GM12878 (cell line): ENCODE results near the gene KDM8. TPM values are rescaled to one million over a fixed set of nuclear protein-coding genes. Genes with fewer than 3 reads are reported as not detected.

Source experiments
- ATAC-seq: fragments of 200-7000 bp; cut with Tn5 transposase; 3 replicates; pipeline ENCODE4 v1.9.1; 2020; ENCODE audit warnings: mild to moderate bottlenecking, moderate library complexity
- BruUV-seq: library from RNA; stranded (reverse); fragments of 400-500 nt; replicated peaks from 2 replicates; lab custom pipeline; 2021; lab: Mats Ljungman, UMichigan
- CTCF ChIA-PET: fragments of 300-600 bp; sonication (Branson Sonifier 250); formaldehyde crosslinking; extraction: SDS; loops from one replicate; lab custom pipeline; 2021; ENCODE audit warnings: inconsistent platforms; lab: Yijun Ruan, JAX
- POLR2A ChIA-PET: fragments of 350-600 bp; formaldehyde crosslinking; extraction: SDS; loops from one replicate; lab custom pipeline; 2021; ENCODE audit warnings: inconsistent platforms; lab: Charles Lee
- RAD21 ChIA-PET: fragments of 300-600 bp; sonication (Branson Sonifier 250); formaldehyde crosslinking; loops from one replicate; lab custom pipeline; 2023; ENCODE audit warnings: antibody characterized with exemption; ENCODE audit not compliant: unreplicated experiment; lab: Charles Lee
- SMC1A ChIA-PET: fragments of 300-600 bp; sonication (Branson Sonifier 250); formaldehyde crosslinking; loops from one replicate; lab custom pipeline; 2023; ENCODE audit not compliant: unreplicated experiment, uncharacterized antibody; lab: Charles Lee
- DNase-seq: peaks from one replicate; pipeline ENCODE4 v3.0.0-alpha.2; 2011; ENCODE audit warnings: low read depth, low spot score
- FAIRE-seq: peaks from 3 replicates; lab custom pipeline; 2011; peaks lifted over from hg19 to GRCh38; lab: Jason Lieb, UNC
- H2AFZ ChIP-seq: 2 replicates; pipeline ENCODE4 v1.6.0; 2011; ENCODE audit warnings: low read depth, low read length, control low read depth; ENCODE audit not compliant: control insufficient read depth
- H3K27ac ChIP-seq: 2 replicates; pipeline ENCODE4 v1.5.1; 2011; ENCODE audit warnings: control low read depth; ENCODE audit not compliant: control insufficient read depth, insufficient read depth
- H3K27me3 ChIP-seq, 2 experiments: replicated peaks in 1 of 2; 2 replicates each; pipeline versions ENCODE4 v1.6.0 to v1.6.1; 2011; ENCODE audit warnings: low read length in 1 of 2; ENCODE audit not compliant: control insufficient read depth in 2 of 2, insufficient read depth in 2 of 2
- H3K36me3 ChIP-seq, 2 experiments: 2 replicates each; pipeline ENCODE4 v1.5.1; 2011; ENCODE audit warnings: low read length in 1 of 2; ENCODE audit not compliant: control insufficient read depth in 2 of 2, insufficient read depth in 2 of 2
- H3K4me1 ChIP-seq: 2 replicates; pipeline ENCODE4 v1.6.1; 2011; ENCODE audit warnings: mild to moderate bottlenecking, low read length, moderate library complexity, mixed read lengths; ENCODE audit not compliant: control insufficient read depth, insufficient read depth
- H3K4me2 ChIP-seq: 2 replicates; pipeline ENCODE4 v1.6.0; 2011; ENCODE audit warnings: control low read depth; ENCODE audit not compliant: control insufficient read depth, insufficient read depth
- H3K4me3 ChIP-seq: fragments of 200-600 bp; sonication (generic); 2 replicates; pipeline ENCODE4 v1.5.1; 2016
- H3K79me2 ChIP-seq: 2 replicates; pipeline ENCODE4 v1.6.0; 2011; ENCODE audit warnings: low read length; ENCODE audit not compliant: control insufficient read depth, insufficient read depth
- H3K9ac ChIP-seq: 2 replicates; pipeline ENCODE4 v1.8.0; 2011; ENCODE audit warnings: low read length, control low read depth, mixed read lengths; ENCODE audit not compliant: control insufficient read depth, insufficient read depth
- H3K9me3 ChIP-seq: replicated peaks from 3 replicates; pipeline ENCODE4 v1.5.1; 2011; ENCODE audit warnings: mild to moderate bottlenecking, low read length; ENCODE audit not compliant: control insufficient read depth, insufficient read depth
- H4K20me1 ChIP-seq: 2 replicates; pipeline ENCODE4 v1.6.0; 2011; ENCODE audit not compliant: control insufficient read depth, insufficient read depth
- NFXL1 ChIP-seq: fragments of 450-650 bp; IDR thresholded peaks from 2 replicates; pipeline ENCODE4 v1.6.1; 2017; ENCODE audit warnings: antibody characterized with exemption, mild to moderate bottlenecking, borderline replicate concordance
- NR2C1 ChIP-seq: fragments of 450-650 bp; IDR thresholded peaks from 2 replicates; pipeline ENCODE4 v1.6.1; 2017; ENCODE audit warnings: antibody characterized with exemption, mild to moderate bottlenecking, moderate library complexity
- RB1 ChIP-seq: fragments of 450-650 bp; formaldehyde crosslinking; IDR thresholded peaks from 2 replicates; pipeline ENCODE4 v1.6.1; 2017; ENCODE audit warnings: mild to moderate bottlenecking, borderline replicate concordance
- SIN3A ChIP-seq: IDR thresholded peaks from 2 replicates; pipeline ENCODE4 v1.6.1; 2012; ENCODE audit warnings: low read depth, low read length, improper control_type of control experiment
- TARDBP ChIP-seq: IDR thresholded peaks from 2 replicates; pipeline ENCODE4 v1.6.1; 2016; ENCODE audit warnings: borderline replicate concordance
- ZNF217 ChIP-seq: fragments of 450-650 bp; IDR thresholded peaks from 2 replicates; pipeline ENCODE4 v1.6.1; 2017; ENCODE audit warnings: antibody characterized with exemption, mild to moderate bottlenecking
- WGBS: methylation state at CpG from one replicate; pipeline ENCODE4 v1.1.6; 2016; ENCODE audit warnings: low lambda C conversion rate; ENCODE audit not compliant: insufficient replicate concordance, insufficient coverage; ENCODE audit errors: missing lambda C conversion rate; 5-methylcytosine and 5-hydroxymethylcytosine counted together
- in situ Hi-C: fragments of 300-500 bp; cut with MboI; formaldehyde crosslinking; loops from 9 replicates; pipeline ENCODE4 v1.14.3; 2018; ENCODE audit warnings: mixed read lengths
- intact Hi-C: fragments of 100-400 bp; cut with micrococcal nuclease; formaldehyde crosslinking; loops from one replicate; pipeline ENCODE4 v1.14.2; 2022; ENCODE audit not compliant: unreplicated experiment
- polyA plus RNA-seq, 11 experiments: library from polyadenylated mRNA; depleted of rRNA in 4 of 11; unstranded in 6 of 11; stranded (reverse) in 5 of 11; fragments of >200 nt; fragmentation: Nextera tagmentation in 4 of 11; fragmentation: Illumina TruSeq in 1 of 11; extraction: Ambion mirVana in 4 of 11; extraction: Trizol in 1 of 11; gene quantifications; 1 replicate in 1 of 11; 2 replicates in 10 of 11; pipeline versions ENCODE4 v1.2.1 to v1.2.3, GENCODE V29; 2011 to 2016; ENCODE audit warnings: inconsistent platforms in 2 of 11, missing spikeins in 2 of 11, low read depth in 1 of 11
- total RNA-seq, 4 experiments: library from RNA; depleted of rRNA in 3 of 4; stranded (reverse); fragments of >200 nt in 3 of 4; fragmentation: Illumina TruSeq in 1 of 4; extraction: Trizol in 1 of 4; gene quantifications; 2 replicates each; pipeline versions ENCODE4 v1.2.1 to v1.2.3, GENCODE V29; 2013 to 2021
- TF ChIP-seq, protein P1 (sequence below): fragments of 450-650 bp; IDR thresholded peaks from 2 replicates; pipeline ENCODE4 v1.6.1; 2017; ENCODE audit warnings: low read depth, mild to moderate bottlenecking, moderate library complexity
- TF ChIP-seq, protein P2 (sequence below): fragments of 450-650 bp; IDR thresholded peaks from 2 replicates; pipeline ENCODE4 v1.6.1; 2017; ENCODE audit warnings: mild to moderate bottlenecking, moderate library complexity

The KDM8 gene
- total and polyA plus RNA-seq, 10 of the 15 experiments (the other 5 are each of a cell fraction or from before 2014, with no cell fraction given) = 0.79 to 8.9 (median 5.8) TPM

DNA sequence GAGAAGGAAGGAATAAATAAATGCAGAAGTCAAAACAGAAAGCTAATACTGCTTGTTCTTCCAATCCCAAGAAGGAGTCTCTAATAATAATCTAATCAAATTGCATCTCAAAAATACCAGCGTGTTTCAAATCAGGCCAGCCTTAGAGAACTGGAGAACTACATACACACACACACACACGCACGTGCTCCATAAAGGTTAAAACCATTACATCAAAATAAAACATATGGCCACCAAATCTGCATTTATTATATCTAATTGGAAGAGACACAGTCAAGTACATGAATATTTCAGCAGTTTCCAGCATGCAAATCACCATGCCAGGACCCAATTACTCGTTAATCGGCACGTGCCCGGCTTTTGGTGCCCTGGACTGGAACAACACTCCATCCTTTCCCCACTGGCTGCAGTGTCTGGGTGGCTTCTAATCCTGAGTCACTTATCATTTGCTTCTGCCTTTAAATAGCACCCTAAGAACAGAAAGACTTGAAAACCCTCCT lies 20.4 kb upstream of the KDM8 start (continued):
- TF ChIP-seq NFXL1 = no peak

DNA sequence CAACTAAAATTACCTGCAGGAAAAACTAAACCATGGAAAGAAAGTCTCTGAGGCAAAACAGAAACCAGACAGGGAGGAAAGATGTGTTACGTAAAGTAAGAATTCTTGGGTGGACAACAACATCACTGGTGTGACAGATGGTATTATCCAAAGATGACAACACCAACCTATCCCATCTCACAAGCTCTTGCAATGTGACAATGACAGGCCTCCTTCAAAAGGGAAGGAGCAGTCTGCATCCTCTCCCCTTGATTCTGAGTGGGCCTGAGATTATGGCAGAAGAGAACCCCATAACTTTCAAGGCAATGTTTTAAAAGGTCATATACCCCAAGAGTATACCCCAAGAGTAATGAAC lies 17.6 kb upstream of the KDM8 start:
- BruUV-seq = no TSS peak
- intact Hi-C loops = no loop called here
- POLR2A ChIA-PET = interaction anchor here (0.5 kb wide), 1 partner anchor 143 kb away, joined by 3 read pairs; no protein-coding TSS in a partner anchor
- Histone ChIP-seq H3K36me3 (no peaks in the 10 kb centered on the region), H3K9me3 (no peaks in the 10 kb centered on the region), H3K79me2 (no peaks in the 10 kb centered on the region), H3K4me1 (no peaks in the 10 kb centered on the region), H2AFZ (no peak overlapping the region), H3K27ac (no peak overlapping the region), H3K27me3 (no peaks in the 10 kb centered on the region), H3K9ac (no peak overlapping the region), H3K4me2 (no peak overlapping the region), H4K20me1 (no peaks in the 10 kb centered on the region), H3K4me3 (no peak overlapping the region)
- CTCF ChIA-PET = interaction anchor here (0.8 to 2.1 kb wide), 4 partner anchors 49 to 271 kb away, joined by 3 to 5 read pairs (median 4); no protein-coding TSS in a partner anchor
- DNase-seq = no peak
- TF ChIP-seq, protein P1, sequence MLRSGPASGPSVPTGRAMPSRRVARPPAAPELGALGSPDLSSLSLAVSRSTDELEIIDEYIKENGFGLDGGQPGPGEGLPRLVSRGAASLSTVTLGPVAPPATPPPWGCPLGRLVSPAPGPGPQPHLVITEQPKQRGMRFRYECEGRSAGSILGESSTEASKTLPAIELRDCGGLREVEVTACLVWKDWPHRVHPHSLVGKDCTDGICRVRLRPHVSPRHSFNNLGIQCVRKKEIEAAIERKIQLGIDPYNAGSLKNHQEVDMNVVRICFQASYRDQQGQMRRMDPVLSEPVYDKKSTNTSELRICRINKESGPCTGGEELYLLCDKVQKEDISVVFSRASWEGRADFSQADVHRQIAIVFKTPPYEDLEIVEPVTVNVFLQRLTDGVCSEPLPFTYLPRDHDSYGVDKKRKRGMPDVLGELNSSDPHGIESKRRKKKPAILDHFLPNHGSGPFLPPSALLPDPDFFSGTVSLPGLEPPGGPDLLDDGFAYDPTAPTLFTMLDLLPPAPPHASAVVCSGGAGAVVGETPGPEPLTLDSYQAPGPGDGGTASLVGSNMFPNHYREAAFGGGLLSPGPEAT = no peak
- no peak for TF ChIP-seq RB1
- TF ChIP-seq SIN3A = no peak
- no peak for TF ChIP-seq TARDBP
- TF ChIP-seq NR2C1 = no peak
- TF ChIP-seq, protein P2, sequence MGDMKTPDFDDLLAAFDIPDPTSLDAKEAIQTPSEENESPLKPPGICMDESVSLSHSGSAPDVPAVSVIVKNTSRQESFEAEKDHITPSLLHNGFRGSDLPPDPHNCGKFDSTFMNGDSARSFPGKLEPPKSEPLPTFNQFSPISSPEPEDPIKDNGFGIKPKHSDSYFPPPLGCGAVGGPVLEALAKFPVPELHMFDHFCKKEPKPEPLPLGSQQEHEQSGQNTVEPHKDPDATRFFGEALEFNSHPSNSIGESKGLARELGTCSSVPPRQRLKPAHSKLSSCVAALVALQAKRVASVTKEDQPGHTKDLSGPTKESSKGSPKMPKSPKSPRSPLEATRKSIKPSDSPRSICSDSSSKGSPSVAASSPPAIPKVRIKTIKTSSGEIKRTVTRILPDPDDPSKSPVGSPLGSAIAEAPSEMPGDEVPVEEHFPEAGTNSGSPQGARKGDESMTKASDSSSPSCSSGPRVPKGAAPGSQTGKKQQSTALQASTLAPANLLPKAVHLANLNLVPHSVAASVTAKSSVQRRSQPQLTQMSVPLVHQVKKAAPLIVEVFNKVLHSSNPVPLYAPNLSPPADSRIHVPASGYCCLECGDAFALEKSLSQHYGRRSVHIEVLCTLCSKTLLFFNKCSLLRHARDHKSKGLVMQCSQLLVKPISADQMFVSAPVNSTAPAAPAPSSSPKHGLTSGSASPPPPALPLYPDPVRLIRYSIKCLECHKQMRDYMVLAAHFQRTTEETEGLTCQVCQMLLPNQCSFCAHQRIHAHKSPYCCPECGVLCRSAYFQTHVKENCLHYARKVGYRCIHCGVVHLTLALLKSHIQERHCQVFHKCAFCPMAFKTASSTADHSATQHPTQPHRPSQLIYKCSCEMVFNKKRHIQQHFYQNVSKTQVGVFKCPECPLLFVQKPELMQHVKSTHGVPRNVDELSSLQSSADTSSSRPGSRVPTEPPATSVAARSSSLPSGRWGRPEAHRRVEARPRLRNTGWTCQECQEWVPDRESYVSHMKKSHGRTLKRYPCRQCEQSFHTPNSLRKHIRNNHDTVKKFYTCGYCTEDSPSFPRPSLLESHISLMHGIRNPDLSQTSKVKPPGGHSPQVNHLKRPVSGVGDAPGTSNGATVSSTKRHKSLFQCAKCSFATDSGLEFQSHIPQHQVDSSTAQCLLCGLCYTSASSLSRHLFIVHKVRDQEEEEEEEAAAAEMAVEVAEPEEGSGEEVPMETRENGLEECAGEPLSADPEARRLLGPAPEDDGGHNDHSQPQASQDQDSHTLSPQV = no peak
- no peak for TF ChIP-seq ZNF217
- no peak for FAIRE-seq
- RAD21 ChIA-PET = no interaction called here
- no peak for ATAC-seq
- 94% methylated on average over 1 of the region's 1 CpG for WGBS
- in situ Hi-C loops = no loop called here
- SMC1A ChIA-PET = no interaction called here
